Loucy (cell line): Measurements from ENCODE around the gene KIF27.

Source experiments
- H2AFZ ChIP-seq: fragments of 200-600 bp; sonication (generic); 2 replicates; pipeline ENCODE4 v1.6.0; 2016; ENCODE audit warnings: antibody characterized with exemption, mild to moderate bottlenecking, low read length, moderate library complexity
- H3F3A ChIP-seq: fragments of 200-600 bp; 2 replicates; pipeline ENCODE4 v1.6.0; 2016; ENCODE audit warnings: antibody characterized with exemption, low read depth, mild to moderate bottlenecking
- H3K27me3 ChIP-seq: fragments of 200-600 bp; sonication (generic); 2 replicates; pipeline ENCODE4 v1.6.1; 2014; ENCODE audit warnings: low read length, mild to moderate bottlenecking; ENCODE audit not compliant: insufficient read depth, poor library complexity, severe bottlenecking
- H3K36me3 ChIP-seq: fragments of 200-600 bp; sonication (generic); 2 replicates; pipeline ENCODE4 v1.6.1; 2016; ENCODE audit warnings: low read length; ENCODE audit not compliant: insufficient read depth
- H3K4me1 ChIP-seq: fragments of 200-600 bp; sonication (generic); 2 replicates; pipeline ENCODE4 v1.5.1; 2014; ENCODE audit warnings: low read length, mild to moderate bottlenecking; ENCODE audit not compliant: insufficient read depth, poor library complexity, severe bottlenecking
- H3K4me2 ChIP-seq: fragments of 200-600 bp; sonication (generic); 2 replicates; pipeline ENCODE4 v1.6.0; 2014; ENCODE audit warnings: antibody characterized with exemption, low read length, low read depth, mild to moderate bottlenecking; ENCODE audit not compliant: poor library complexity, severe bottlenecking
- H3K4me3 ChIP-seq: fragments of 200-600 bp; sonication (generic); 2 replicates; pipeline ENCODE4 v1.5.1; 2014; ENCODE audit warnings: low read length, mild to moderate bottlenecking, mixed read lengths; ENCODE audit not compliant: poor library complexity, severe bottlenecking
- H3K79me2 ChIP-seq: fragments of 200-600 bp; sonication (generic); 2 replicates; pipeline ENCODE4 v1.6.1; 2014; ENCODE audit warnings: low read length; ENCODE audit not compliant: insufficient read depth
- H3K9ac ChIP-seq: fragments of 200-600 bp; sonication (generic); 2 replicates; pipeline ENCODE4 v1.6.0; 2014; ENCODE audit warnings: mild to moderate bottlenecking, low read depth, low read length, moderate library complexity; ENCODE audit not compliant: poor library complexity, severe bottlenecking
- H3K9me2 ChIP-seq: fragments of 200-600 bp; sonication (generic); replicated peaks from 2 replicates; pipeline ENCODE4 v1.6.1; 2016; ENCODE audit warnings: low read depth, low read length, mixed read lengths
- H3K9me3 ChIP-seq: fragments of 200-600 bp; sonication (generic); 2 replicates; pipeline ENCODE4 v1.6.1; 2014; ENCODE audit warnings: mild to moderate bottlenecking, antibody characterized with exemption, low read length, low read depth; ENCODE audit not compliant: insufficient read depth
- H4K20me1 ChIP-seq: fragments of 200-600 bp; sonication (generic); 2 replicates; pipeline ENCODE4 v1.6.0; 2014; ENCODE audit warnings: antibody characterized with exemption, low read length, mild to moderate bottlenecking; ENCODE audit not compliant: insufficient read depth, poor library complexity, severe bottlenecking
- EZH2phosphoT487 ChIP-seq: fragments of 200-600 bp; IDR thresholded peaks from 2 replicates; pipeline ENCODE4 v1.6.1; 2018; ENCODE audit warnings: antibody characterized with exemption, mild to moderate bottlenecking, moderate library complexity, borderline replicate concordance
- TF ChIP-seq, protein P1 (sequence below): fragments of 200-600 bp; sonication (generic); conservative IDR thresholded peaks from 2 replicates; pipeline ENCODE4 v1.5.1; 2014; ENCODE audit warnings: mild to moderate bottlenecking, antibody characterized with exemption, low read length

Gene KIF27

DNA sequence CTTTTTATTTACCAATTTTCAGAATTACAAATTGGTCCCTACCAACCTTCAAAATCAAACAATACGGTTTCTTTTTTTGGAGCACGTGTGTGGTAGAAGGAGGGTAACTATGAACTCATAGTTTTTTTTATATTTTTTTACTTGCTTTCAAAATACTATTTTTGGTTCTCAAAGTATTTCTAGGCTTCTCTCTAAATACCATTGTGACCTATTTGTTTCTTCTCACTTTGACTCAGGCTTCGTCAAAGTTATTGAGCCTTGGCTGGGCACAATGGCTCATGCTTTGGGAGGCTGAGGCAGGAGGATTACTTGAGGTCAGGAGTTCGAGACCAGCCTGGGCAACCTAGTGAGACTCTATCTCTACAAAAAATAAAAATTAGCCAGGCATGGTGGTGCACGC is 11.6 kb upstream of the KIF27 start:
- 0 out of 2 replicates have a peak, but pooled peaks cover 3% of the 10 kb centered on the region for H3F3A ChIP-seq
- no peaks in the 10 kb centered on the region for H4K20me1 ChIP-seq
- no peaks in the 10 kb centered on the region for H3K27me3 ChIP-seq
- H3K36me3 ChIP-seq: no peaks in the 10 kb centered on the region
- H3K4me2 ChIP-seq: no peak overlapping the region
- H2AFZ ChIP-seq: no peak overlapping the region
- no peaks in the 10 kb centered on the region for H3K79me2 ChIP-seq
- no peaks in the 10 kb centered on the region for H3K9me3 ChIP-seq
- TF ChIP-seq EZH2phosphoT487: no peak
- TF ChIP-seq, protein P1, sequence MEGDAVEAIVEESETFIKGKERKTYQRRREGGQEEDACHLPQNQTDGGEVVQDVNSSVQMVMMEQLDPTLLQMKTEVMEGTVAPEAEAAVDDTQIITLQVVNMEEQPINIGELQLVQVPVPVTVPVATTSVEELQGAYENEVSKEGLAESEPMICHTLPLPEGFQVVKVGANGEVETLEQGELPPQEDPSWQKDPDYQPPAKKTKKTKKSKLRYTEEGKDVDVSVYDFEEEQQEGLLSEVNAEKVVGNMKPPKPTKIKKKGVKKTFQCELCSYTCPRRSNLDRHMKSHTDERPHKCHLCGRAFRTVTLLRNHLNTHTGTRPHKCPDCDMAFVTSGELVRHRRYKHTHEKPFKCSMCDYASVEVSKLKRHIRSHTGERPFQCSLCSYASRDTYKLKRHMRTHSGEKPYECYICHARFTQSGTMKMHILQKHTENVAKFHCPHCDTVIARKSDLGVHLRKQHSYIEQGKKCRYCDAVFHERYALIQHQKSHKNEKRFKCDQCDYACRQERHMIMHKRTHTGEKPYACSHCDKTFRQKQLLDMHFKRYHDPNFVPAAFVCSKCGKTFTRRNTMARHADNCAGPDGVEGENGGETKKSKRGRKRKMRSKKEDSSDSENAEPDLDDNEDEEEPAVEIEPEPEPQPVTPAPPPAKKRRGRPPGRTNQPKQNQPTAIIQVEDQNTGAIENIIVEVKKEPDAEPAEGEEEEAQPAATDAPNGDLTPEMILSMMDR: no peak
- no peak overlapping the region for H3K4me3 ChIP-seq
- no peak overlapping the region for H3K9ac ChIP-seq
- peaks cover 13% of the 10 kb centered on the region for H3K4me1 ChIP-seq
- H3K9me2 ChIP-seq: no peaks in the 10 kb centered on the region

DNA sequence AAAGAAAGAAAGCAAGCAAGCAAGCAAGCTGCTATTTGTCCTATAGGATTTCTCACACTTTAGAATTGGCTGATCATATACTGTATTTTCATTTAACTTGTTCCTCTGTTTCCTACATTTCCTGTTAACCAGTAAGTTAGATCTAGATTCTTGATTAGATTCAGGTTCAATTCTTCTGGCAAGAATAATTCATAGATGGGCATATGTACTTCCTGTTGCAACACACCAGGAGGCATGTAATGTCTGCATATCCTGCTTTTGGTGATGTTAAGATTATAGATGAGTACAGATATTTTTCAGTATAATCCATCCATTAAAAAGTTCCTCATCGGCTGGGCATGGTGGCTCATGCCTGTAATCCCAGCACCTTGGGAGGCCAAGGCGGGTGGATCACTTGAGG is 10.8 kb upstream of the KIF27 start:
- Histone ChIP-seq H3K4me3 (no peak overlapping the region), H3K79me2 (no peaks in the 10 kb centered on the region), H3K27me3 (no peaks in the 10 kb centered on the region), H2AFZ (no peak overlapping the region), H3K9me3 (no peaks in the 10 kb centered on the region), H3K36me3 (no peaks in the 10 kb centered on the region), H3K9me2 (no peaks in the 10 kb centered on the region), H3K4me1 (peaks cover 13% of the 10 kb centered on the region), H3K4me2 (peak overlapping the region; percentile 34), H4K20me1 (no peaks in the 10 kb centered on the region), H3F3A (0 out of 2 replicates have a peak, but pooled peaks cover 3% of the 10 kb centered on the region), H3K9ac (no peak overlapping the region)
- TF ChIP-seq, protein P1: no peak
- no peak for TF ChIP-seq EZH2phosphoT487

DNA sequence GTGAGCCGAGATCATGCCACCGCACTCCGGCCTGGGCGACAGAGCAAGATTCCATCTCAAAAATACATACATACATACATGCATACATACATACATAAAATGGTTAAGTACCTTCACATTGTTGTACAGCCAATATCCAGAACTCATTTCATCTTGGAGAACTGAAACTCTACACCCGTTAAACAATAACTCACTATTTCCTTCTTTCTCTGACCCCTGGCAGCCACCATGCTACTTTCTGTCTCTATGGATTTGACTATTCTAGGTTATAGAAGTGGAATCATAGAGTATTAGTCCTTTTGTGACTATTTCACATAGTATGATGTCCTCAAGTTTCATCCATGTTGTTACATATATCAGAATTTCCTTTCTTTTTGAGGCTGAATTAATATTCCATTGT is 9.6 kb upstream of the KIF27 start:
- no peaks in the 10 kb centered on the region for H3K9me3 ChIP-seq

More for the DNA sequence above, 9.6 kb upstream of the KIF27 start:
- no peaks in the 10 kb centered on the region for H3K79me2 ChIP-seq
- peaks cover 13% of the 10 kb centered on the region for H3K4me1 ChIP-seq
- H2AFZ ChIP-seq: no peak overlapping the region
- 0 out of 2 replicates have a peak, but pooled peaks cover 3% of the 10 kb centered on the region for H3F3A ChIP-seq
- H3K36me3 ChIP-seq: no peaks in the 10 kb centered on the region
- H3K4me3 ChIP-seq: no peak overlapping the region
- no peak for TF ChIP-seq EZH2phosphoT487
- TF ChIP-seq, protein P1: no peak
- H3K9me2 ChIP-seq: no peaks in the 10 kb centered on the region
- H3K4me2 ChIP-seq: no peak overlapping the region
- H3K27me3 ChIP-seq: no peaks in the 10 kb centered on the region
- no peak overlapping the region for H3K9ac ChIP-seq
- no peaks in the 10 kb centered on the region for H4K20me1 ChIP-seq
